ENCODE data around the gene ABCB8.

The ABCB8 gene

DNA sequence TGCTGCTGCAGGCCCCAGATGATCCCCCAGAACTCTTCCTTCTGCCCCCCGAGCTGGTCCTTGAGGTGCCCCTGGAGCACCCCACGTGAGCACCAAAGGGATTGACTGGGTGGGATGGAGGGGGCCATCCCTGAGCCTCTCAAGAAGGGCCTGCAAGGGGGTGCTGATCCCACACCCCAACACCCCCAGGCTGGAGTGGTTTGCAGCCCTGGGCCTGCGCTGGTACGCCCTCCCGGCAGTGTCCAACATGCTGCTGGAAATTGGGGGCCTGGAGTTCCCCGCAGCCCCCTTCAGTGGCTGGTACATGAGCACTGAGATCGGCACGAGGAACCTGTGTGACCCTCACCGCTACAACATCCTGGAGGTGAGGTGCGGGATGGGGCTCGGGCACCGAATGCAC is 29.2 kb upstream of the ABCB8 start:
- TF ChIP-seq, protein P1, sequence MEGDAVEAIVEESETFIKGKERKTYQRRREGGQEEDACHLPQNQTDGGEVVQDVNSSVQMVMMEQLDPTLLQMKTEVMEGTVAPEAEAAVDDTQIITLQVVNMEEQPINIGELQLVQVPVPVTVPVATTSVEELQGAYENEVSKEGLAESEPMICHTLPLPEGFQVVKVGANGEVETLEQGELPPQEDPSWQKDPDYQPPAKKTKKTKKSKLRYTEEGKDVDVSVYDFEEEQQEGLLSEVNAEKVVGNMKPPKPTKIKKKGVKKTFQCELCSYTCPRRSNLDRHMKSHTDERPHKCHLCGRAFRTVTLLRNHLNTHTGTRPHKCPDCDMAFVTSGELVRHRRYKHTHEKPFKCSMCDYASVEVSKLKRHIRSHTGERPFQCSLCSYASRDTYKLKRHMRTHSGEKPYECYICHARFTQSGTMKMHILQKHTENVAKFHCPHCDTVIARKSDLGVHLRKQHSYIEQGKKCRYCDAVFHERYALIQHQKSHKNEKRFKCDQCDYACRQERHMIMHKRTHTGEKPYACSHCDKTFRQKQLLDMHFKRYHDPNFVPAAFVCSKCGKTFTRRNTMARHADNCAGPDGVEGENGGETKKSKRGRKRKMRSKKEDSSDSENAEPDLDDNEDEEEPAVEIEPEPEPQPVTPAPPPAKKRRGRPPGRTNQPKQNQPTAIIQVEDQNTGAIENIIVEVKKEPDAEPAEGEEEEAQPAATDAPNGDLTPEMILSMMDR (IDR thresholded peaks at IDR 0.05; ENCODE audit: extremely low read depth, missing control alignments), result no peak
- DNase-seq (ENCODE audit: low spot score), result no peak

DNA sequence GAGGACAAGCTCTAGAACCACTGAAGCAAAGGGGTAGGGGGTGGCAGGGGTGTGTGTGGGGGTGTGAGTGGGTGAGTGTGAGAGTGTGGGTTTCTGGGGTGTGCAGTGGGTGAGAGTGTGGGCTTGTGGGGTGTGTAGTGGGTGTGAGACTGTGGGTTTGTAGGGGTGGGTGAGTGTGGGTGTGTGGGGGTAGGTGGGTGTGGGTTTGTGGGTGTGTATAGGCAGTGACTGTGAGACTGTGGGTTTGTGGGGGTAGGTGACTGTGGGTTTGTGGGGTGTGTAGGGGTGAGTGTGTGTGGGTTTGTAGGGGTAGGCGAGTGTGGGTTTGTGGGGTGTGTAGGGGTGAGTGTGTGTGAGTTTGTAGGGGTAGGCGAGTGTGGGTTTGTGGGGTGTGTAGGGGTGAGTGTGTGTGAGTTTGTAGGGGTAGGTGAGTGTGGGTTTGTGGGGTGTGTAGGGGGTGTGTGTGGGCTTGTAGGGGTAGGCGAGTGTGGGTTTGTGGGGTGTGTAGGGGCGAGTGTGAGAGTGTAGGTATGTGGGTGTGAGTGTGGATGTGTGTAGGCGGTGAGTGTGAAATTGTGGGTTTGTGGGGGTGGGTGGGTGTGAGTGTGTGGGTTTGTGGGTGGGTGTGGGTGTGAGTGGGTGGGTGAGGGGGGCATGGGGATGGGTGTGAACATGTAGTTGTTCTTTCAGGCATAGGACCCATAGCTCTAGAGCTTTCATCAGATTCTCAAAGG is 28.6 kb upstream of the ABCB8 start:
- TF ChIP-seq, protein P1 (IDR thresholded peaks at IDR 0.05; ENCODE audit: extremely low read depth, missing control alignments), result no peak
- DNase-seq (ENCODE audit: low spot score), result no peak

DNA sequence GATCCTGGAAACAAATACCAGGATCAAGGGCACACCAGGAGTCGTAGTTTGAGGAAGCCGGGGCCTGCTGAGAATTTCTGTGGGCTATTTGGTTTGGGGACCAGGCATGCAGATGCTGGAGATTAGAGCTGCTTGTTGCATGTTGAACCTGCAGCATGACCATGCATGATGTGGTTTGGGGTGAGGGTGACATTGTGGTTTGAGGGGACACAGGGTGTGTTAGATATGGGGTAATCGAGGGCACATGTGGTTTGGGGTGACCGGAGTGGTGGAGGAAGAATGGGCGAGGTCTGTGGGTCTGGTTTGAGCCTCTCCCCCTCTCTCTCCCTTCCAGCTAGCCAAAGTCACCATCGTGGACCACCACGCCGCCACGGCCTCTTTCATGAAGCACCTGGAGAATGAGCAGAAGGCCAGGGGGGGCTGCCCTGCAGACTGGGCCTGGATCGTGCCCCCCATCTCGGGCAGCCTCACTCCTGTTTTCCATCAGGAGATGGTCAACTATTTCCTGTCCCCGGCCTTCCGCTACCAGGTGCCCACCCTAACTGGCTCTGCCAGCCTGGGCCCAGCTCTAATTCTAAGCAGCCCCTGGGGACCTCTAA is 27.3 kb upstream of the ABCB8 start:
- DNase-seq (ENCODE audit: low spot score), result no peak
- TF ChIP-seq, protein P1 (IDR thresholded peaks at IDR 0.05; ENCODE audit: extremely low read depth, missing control alignments), result no peak

DNA sequence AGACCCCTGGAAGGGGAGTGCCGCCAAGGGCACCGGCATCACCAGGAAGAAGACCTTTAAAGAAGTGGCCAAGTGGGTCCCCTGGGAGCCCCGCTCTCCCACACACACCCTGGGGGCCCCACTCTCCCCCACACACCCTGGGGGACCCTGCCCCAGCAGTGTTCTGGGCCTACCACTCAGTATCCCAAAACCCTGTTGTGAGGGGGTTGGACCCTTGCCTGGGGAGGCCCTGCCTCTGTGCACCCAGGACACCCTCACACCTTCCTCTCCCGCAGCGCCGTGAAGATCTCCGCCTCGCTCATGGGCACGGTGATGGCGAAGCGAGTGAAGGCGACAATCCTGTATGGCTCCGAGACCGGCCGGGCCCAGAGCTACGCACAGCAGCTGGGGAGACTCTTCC is 26.7 kb upstream of the ABCB8 start:
- TF ChIP-seq, protein P1 (IDR thresholded peaks at IDR 0.05; ENCODE audit: extremely low read depth, missing control alignments), result no peak
- DNase-seq (ENCODE audit: low spot score), result no peak

DNA sequence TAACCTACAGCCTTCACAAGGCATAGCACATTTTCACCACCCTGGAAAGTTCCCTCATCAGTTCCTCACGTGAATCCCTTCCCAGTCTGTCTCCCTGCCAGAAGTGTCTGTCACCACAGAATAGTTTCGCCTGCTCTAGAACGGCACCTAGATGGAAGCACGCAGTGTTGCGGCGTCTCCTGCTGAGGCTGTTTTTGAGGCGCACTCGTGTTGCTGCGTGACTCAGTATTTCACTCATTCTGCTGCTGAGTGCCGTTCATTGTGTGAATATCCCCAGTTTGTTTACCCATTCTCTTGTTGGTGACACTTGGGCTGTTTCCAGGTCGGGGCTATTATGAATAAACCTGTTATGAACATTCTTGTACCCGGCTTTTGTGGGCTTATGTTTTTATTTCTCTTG is 24.7 kb upstream of the ABCB8 start:
- DNase-seq (ENCODE audit: low spot score), result no peak
- TF ChIP-seq, protein P1 (IDR thresholded peaks at IDR 0.05; ENCODE audit: extremely low read depth, missing control alignments), result no peak

DNA sequence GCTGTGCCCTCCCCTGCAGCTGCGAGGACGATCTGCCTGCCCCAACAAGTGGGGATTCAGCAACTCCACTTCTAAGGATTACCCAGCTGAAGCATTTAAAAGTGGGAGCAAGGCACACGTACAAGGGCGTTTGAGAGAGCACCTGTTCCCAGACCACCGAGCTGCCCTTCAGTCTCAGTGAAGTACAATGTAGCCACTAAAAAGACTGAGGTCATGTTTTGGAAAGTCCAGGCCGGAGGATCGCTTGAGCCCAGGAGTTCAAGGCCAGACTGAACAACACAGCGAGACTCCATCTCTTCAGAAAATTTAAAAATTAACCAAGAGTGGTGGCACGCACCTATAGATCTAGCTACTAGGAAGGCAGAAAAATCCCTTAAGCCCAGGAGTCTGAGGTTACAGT is 22.7 kb upstream of the ABCB8 start:
- no peak for DNase-seq (ENCODE audit: low spot score)
- TF ChIP-seq, protein P1 (IDR thresholded peaks at IDR 0.05; ENCODE audit: extremely low read depth, missing control alignments), result no peak

DNA sequence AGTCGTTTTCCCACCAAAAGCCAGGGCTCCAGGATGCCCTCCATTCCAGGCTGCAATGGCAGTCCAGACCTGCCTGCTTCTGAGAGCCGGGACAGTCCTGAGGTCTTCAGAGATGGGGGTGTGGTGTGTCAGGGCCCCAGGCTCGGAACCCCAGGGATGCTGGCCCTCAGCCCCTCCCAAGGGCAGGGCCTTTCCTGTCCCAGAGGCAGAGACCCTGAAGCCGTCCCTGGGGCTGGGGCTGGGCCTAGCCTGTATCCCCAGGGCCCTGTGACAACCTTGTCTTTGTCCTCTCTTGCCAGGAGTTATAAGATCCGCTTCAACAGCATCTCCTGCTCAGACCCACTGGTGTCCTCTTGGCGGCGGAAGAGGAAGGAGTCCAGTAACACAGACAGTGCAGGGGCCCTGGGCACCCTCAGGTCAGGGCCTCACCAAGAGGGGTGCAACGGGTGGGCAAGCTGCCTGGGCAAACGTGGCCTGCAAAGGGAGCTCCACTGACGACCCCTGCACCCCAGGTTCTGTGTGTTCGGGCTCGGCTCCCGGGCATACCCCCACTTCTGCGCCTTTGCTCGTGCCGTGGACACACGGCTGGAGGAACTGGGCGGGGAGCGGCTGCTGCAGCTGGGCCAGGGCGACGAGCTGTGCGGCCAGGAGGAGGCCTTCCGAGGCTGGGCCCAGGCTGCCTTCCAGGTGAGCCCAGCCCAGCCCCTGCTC is 21.5 kb upstream of the ABCB8 start:
- DNase-seq (ENCODE audit: low spot score), result no peak

More for the DNA sequence above, 21.5 kb upstream of the ABCB8 start:
- TF ChIP-seq, protein P1 (IDR thresholded peaks at IDR 0.05; ENCODE audit: extremely low read depth, missing control alignments), result no peak

All from GM20000 (cell line).